GM23248 (cell line): ENCODE data around the gene BPHL.

Experiments used
- EZH2 ChIP-seq: fragments of 200-600 bp; sonication (generic); IDR thresholded peaks from 2 replicates; pipeline ENCODE4 v1.6.1; 2018; ENCODE audit warnings: antibody characterized with exemption, mild to moderate bottlenecking; ENCODE audit not compliant: insufficient read depth, poor library complexity, severe bottlenecking
- EZH2phosphoT487 ChIP-seq: fragments of 200-600 bp; sonication (generic); IDR thresholded peaks from 2 replicates; pipeline ENCODE4 v1.6.1; 2018; ENCODE audit warnings: antibody characterized with exemption, moderate library complexity, mild to moderate bottlenecking, low read depth; ENCODE audit not compliant: insufficient read depth

DNA sequence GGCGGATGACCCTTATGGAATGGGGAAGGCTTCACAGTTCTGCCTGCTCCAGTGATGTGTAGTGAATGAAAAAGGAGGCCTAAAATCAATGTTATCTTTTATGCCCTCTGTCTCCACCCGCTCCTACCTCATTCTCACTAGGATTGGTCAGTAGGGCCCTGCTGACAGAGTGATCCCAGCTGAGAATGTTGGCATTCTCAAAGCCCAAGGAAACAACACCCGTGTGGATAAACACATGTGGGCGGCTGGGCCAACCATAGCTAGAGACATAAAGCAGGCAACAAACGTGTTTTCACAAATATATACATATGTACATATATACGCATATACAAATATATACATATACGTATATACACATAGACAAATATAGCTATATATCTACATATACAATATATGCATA, 45.7 kb upstream of the BPHL start:
- TF ChIP-seq EZH2 (no peak), EZH2phosphoT487 (no peak)
